HG03520 (cell line): Measurements from ENCODE around the gene GJB3.
"Not testable (repeated sequence)": the region's sequence is repeated elsewhere in the genome, so short reads cannot be mapped to it uniquely, and the experiment has no call there.

ENCODE experiments used
- ATAC-seq: cut with Tn5 transposase; IDR thresholded peaks from one replicate; pipeline ENCODE4 v1.9.1; 2021; ENCODE audit warnings: mild to moderate bottlenecking, moderate library complexity; ENCODE audit not compliant: unreplicated experiment

Gene GJB3

DNA sequence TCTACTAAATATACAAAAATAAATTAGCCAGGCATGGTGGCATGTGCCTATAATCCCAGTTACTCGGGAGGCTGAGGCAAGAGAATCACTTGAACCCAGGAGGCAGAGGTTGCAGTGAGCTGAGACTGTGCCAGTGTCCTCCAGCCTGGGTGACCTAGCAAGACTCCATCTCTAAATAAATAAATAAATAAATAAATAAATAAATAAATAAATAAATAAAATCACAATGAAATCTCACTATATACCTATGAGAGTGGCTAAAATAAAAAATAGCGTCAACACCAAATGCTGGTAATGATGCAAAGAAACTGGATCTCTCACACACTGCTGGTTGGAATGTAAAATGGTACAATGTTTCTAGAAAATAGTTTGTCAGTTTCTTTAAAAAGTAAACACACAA is 37.8 kb downstream of the GJB3 start:
- ATAC-seq, result not testable (repeated sequence)

- no peak for ATAC-seq
Observed at GRCh38 chr1:34822202-34822601, 41.2 kb downstream of the GJB3 start.

DNA sequence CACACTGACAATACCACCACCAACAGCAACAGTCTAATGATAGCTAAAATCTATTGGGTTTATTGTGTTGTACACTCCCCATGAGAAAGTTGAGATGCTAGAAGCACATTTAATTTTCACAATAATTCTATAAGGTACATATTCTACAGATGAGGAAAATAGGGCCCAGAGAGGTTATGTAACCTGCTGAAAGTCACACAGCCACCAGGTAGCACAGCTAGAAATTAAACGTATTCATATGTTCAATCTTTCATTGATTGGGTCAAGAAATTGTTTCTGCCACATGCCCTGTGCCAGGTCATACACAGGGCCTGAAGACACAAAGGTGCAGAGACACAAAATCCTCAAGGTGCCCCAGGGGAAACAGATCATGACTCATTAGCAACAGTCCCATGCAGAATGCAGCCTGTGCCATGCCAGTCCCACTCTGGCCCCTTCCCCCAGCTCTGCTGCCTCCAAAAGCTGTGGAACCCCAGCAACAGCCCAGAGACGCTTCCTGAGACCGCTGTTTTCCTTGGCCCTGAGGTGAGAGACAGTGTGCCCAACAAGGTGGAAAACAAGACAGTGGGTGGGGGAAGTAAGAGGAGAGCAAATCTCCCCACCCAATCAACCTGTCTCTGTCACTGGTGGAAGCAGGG is 43.9 kb downstream of the GJB3 start:
- no peak for ATAC-seq

GRCh38 chr1:34825455-34826091 is 44.6 kb downstream of the GJB3 start:
- no peak for ATAC-seq

GRCh38 chr1:34827341-34827941 is 46.4 kb downstream of the GJB3 start:
- ATAC-seq, result no peak

GRCh38 chr1:34828611-34829010 is 47.6 kb downstream of the GJB3 start:
- no peak for ATAC-seq

DNA sequence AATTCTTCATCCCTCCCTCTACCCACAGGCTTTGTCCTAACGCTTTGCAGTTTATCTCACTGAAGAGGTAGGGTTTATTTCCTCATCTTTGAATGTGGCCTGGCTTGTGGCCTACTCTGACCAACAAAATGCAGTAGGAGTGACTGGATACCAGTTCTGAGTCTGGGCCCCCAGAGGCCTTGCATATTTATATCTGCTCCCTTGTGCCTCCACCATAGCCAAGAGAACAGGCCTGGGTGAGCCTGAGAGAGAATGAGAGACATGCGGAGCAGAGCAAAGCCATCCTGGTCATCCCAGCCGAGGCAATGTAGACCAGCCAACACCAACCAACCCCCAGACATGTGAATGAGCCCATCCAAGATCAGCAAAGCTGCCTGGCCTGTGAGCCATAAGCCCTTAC is 48.2 kb downstream of the GJB3 start:
- no peak for ATAC-seq

GRCh38 chr1:34831721-34832246 is 50.8 kb downstream of the GJB3 start:
- ATAC-seq, result no peak

GRCh38 chr1:34833711-34834110 is 52.7 kb downstream of the GJB3 start:
- no peak for ATAC-seq
